HFF-Myc (cell line): Measurements from ENCODE around the gene SP140.

Experiments used
- DNase-seq: peaks from one replicate; pipeline ENCODE4 v3.0.0-alpha.2; 2011; ENCODE audit warnings: low read depth; ENCODE audit errors: extremely low read depth
- H3K4me3 ChIP-seq: replicated peaks from 2 replicates; pipeline ENCODE4 v1.5.1; 2011; ENCODE audit warnings: low read depth, mild to moderate bottlenecking, control low read depth, low read length
- CTCF ChIP-seq: IDR thresholded peaks from 2 replicates; pipeline ENCODE4 v1.5.1; 2012; ENCODE audit warnings: mild to moderate bottlenecking, low read depth, low read length, control low read depth; ENCODE audit errors: missing control alignments

Gene SP140

GRCh38 chr2:230224458-230224857 lies 1.1 kb upstream of the SP140 start:
- DNase-seq = no peak
- H3K4me3 ChIP-seq = no peak overlapping the region
- no peak for TF ChIP-seq CTCF

- TF ChIP-seq CTCF = no peak
Measured at GRCh38 chr2:230226051-230226551, 565 bp downstream of the SP140 start.

GRCh38 chr2:230227216-230227615 lies 1.7 kb downstream of the SP140 start:
- TF ChIP-seq CTCF = no peak
- no peak overlapping the region for H3K4me3 ChIP-seq
- no peak for DNase-seq

More at GRCh38 chr2:230226051-230226551, 565 bp downstream of the SP140 start:
- no peak overlapping the region for H3K4me3 ChIP-seq
- no peak for DNase-seq

- TF ChIP-seq CTCF = no peak
- DNase-seq = peak; percentile 44
- H3K4me3 ChIP-seq = no peak overlapping the region
Measured at GRCh38 chr2:230230087-230230486, 4.6 kb downstream of the SP140 start.

GRCh38 chr2:230230496-230231200 lies 5.1 kb downstream of the SP140 start:
- H3K4me3 ChIP-seq = no peak overlapping the region
- peak; percentile 15 for DNase-seq
- no peak for TF ChIP-seq CTCF

- no peak for DNase-seq
- no peak overlapping the region for H3K4me3 ChIP-seq
- no peak for TF ChIP-seq CTCF
Measured at GRCh38 chr2:230231251-230231650, 5.7 kb downstream of the SP140 start.
